Amygdala (tissue), 56 donors: ENCODE measurements around the gene KPNB1.
A peak's percentile ranks its signal among the peaks of the same experiment; 100 is the strongest.

Source experiments
- DNase-seq, 56 donors: peaks; one replicate each; lab custom pipeline; 2025; lab: John Stamatoyannopoulos, UW

Gene KPNB1

DNA sequence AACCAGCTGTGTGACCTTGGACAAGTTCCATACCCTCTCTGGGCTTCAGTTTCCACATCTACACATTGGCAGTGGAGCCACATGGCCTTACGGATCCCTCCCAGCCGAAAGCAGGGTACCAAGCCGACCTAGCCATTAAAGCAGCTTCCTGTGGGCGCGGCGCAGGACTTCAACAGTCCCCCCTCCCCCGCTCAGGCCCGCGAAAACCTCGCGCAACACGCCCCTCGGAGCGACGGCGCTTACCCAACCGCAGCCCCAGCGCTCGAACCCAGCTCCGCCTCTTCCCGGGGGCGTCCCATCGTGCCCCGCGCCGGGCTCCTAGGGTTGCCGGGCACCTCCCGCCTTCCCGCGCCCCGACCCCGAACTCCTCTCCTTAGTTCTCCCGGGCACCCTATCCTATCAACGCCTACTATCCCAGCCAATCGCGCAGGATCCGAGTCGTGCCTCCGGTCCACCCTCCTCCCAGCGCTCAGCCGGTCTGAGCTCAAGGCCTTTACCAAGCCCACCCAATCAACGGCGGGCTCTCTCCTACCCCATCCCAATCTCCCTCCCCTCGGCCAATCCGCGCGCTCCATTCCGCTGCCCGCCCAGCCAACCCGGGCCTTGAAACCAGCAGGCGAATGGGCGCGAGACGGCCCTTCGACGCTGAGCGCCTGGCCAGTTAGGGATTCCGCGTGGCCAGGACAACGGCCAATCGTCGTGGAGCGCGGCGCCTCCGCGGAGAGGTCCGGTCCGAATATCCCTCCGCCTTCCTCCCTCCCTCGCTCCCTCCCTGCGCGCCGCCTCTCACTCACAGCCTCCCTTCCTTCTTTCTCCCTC lies at the start of gene KPNB1:
TSS of gene KPNB1 (plus strand) at position 767 of the 819 bp plus-strand sequence. CDS start 326 bp downstream, outside the sequence.
- peak; percentile 86 to 100 (median 99) for DNase-seq

DNA sequence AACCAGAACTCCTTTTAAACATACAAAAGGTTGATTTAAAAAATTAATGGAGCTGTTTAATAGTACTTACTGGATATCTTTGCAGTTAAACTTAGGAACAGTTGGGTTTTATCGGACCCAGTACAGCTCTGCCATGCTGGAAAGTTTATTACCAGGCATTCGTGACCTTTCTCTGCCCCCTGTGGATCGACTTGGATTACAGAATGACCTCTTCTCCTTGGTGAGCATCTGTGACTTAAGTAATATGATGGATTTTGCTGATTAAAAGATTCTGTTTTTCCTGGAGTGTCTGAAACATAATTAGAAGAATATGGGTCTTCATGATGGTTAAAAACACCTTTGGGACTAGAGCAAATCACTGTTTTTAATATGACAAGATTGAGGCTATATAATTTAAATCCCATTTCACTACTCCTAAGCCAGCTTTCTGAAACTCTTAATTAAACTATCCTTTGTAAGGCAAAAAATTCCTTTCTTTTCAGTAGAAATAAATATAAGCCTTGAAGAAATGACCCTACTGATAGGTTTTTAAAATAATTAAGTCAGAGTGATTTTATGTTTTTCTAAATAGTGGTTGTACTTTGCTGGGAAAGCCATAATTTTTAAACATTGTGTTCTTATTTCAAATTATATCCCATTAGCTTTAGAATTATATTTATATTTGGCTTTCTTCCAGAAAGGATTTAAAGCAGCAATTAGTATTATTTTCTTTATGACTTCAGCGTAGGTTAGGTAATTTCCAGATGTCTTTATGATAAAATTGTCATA lies 45.7 kb upstream of the KPNB1 start:
- DNase-seq, result no peak

DNA sequence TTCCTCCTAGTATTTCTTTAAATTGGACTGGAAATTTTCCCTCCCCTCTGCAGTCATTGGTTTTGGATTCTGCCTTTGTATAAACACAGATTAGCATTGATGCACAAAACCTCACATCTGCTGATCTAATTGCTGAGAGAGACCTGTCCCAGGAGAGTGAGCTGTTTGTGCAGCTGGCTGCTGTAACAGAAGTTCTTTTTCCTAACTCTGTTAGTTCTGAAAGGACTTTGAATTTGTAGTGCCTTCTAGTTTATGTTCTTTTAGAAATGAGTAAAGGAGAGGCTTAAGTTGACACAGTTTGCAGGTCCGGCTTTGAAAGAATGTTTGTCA lies 45.2 kb upstream of the KPNB1 start:
- DNase-seq, result no peak

DNA sequence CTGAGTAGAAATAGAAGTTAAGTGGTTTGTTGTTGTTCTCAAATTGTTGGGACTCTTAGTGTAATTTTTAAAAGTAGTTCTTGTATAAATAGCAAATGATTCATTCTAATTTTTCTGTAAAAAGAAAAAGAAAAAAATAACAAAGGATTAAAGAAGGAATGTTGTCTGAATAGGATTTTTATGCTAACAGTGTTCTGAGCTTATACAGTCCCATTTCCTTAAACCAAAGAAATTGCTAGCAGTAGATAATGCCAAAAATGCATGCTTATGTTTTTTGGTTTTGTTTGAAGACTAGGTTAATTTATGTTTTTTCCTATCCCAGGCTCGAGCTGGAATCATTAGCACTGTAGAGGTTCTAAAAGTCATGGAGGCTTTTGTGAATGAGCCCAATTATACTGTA lies 44.7 kb upstream of the KPNB1 start:
- DNase-seq, result no peak

GRCh38 chr17:47607481-47607880 lies 42.2 kb upstream of the KPNB1 start:
- DNase-seq, result no peak

DNA sequence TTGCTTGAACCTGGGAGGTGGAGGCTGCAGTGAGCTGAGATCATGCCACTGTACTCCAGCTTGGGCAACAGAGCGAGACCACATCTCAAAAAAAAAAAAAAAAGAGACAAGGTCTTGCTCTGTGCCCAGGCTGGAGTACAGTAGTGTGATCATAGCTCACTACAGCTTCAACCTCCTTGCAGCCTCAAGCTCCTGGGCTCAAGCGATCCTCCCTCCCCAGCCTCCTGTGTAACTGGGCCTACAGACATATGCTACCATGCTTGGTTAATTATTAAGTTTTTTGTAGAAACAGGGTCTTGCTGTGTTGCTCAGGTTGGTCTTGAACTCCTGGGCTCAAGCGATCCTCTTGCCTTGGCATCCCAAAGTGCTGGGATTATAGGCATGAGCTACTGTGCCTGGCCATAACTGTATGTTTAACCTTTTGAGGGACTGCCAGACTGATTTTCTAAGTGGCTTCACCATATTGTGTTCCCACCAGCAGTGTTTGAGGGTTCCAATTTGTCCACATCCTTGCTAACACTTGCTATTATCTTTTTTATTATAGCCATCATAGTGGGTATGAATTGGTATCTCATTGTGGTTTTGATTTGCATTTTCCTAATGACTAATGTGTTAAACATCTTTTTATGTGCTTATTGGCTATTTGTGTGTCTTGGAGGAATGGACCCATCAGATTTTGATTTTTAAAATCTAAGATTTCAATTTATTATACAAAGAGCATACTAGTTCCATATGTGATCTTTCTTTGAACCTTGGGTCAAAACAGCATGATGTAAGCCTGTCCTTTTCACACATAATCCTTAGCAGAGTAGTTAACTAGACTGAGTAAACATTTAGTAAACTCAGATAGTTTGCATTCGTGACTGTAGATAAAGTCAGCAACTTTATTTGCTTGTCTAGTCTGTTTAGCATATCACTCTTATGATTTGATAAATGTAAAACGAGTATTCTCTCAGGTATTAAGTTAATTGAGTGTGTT lies 38.1 kb upstream of the KPNB1 start:
- no peak for DNase-seq

DNA sequence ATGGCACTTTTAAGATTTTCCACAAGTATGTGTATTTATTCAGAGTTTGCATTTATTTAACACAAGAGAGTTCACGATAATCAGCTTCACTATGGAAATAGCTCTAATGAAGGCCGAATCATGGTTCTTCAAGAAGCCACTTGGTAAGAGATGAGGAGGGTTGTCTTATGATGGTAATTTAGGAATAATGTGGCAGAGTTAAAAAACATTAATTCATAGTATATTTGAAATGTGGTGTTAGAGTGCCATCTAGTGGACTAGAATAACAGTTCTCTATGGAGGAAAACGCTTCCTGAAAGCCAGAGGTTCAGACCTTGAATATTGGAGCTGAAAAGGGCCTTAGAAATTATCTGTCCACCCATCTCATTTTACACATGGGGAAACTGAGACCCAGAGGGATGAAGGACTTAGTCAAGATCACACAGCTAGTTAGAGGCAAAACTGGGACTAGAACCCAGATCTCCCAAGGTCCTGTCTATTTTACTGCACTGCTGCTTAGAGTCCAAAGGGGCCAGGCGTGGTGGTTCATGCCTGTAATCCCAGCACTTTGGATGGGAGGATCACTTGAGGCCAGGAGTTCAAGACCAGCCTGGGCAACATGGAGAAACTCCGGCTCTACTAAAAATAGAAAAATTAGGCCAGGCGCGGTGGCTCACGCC lies 33.8 kb upstream of the KPNB1 start:
- DNase-seq, result peak in 1 of 56 donors; percentile 52

DNA sequence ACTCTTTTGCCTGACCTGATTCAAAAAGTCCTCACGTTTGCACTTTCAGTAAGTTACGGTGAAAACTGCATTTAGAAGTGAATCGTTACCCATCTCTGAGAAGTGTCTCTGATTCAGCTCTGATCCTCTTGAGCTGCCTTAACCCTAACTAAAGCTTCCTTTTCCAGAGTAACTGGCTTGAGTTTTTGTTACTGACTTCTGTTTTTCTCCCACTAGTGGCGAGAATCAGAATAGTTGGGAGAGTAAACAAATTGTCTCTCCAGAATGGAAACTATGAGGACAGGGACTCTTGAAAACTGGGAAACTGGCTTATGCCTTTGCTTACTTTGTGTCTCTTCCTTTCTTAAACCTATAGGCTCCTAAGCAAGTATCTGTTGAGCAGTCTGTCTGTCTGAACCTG lies 31.3 kb upstream of the KPNB1 start:
- no peak for DNase-seq

- DNase-seq, result no peak
These were observed 29.0 kb upstream of the KPNB1 start for GRCh38 chr17:47620503-47621245.

DNA sequence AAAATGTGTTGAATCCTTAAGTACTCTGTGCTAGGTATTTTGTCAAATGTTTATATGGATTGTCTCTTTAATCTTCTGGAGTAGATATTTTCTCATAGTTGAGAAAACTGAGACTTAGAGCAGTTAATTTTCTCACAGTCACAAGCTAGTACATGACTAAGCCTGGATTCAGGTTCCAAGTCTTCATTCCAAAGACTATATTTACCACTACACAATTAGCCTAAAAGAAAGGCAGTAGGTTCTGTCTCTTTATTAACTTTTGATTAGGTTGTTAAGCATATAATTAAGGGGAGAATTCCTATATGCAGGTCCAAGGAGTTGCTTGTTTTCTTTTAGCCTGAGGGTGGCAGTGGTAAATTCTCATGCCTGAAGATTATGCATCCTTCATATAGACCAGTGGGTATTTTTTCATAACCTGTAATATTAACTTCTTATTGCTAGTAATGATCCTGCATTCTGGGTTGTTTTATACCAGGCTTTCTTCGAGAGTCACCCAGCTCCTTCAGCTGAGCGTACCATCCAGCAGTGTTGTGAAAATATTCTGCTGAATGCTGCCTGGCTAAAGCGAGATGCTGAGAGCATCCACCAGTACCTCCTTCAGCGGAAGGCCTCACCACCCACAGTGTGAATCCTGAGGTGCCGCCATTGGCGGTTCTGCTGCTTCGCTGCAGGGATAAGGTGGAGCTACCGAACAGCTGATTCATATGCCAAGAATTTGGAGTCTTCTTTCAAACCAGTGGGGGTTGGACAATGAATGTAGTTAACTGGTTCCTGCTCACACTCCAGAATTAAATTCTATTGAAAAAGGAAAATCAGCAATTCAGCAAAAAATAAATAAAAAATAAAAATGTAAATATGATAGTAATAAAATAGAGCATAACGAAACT lies 28.2 kb upstream of the KPNB1 start:
- peak in 28 of 56 donors; percentile 1 to 54 (median 18) for DNase-seq

GRCh38 chr17:47622180-47622549 lies 27.6 kb upstream of the KPNB1 start:
- no peak for DNase-seq

DNA sequence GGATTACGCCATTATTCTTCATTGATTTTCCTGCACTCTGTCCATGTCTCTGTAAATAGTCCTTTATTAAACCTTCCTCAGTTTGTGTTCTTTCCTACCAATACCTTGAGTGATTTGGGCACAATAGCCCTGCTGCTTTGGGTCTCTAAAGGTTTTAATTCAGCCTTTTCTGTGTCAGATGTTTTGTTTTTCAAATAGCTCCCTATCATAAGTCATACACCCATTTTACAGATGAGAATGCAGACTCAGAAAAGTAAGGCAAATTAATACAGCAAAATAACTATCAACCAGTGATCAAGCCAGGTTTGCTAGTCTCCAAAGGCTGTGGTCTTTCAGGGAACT lies 25.0 kb upstream of the KPNB1 start:
- DNase-seq, result no peak

DNA sequence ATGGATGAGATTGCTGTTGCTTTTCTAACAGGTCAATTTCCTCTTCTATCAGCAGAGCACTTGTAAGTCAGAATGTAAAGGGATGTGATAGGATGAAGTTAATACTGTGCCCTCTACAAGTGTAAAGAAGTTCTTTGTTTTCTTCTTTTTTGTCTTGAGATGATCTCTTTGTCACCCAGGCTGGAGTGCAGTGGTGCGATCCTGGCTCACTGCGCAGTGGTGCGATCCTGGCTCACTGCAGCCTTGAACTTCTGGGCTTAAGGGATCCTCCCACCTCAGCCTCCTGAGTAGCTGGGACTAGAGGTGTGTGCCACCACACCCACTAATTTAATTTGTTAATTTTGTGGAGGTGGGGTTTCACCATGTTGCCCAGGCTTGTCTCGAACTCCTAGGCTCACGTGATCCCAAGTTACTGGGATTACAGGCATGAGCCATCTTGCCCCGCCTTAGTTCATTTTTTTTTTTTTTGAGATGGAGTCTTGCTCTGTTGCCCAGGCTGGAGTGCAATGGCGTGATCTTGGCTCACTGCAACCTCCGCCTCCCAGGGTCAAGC lies 21.6 kb upstream of the KPNB1 start:
- DNase-seq, result no peak

DNA sequence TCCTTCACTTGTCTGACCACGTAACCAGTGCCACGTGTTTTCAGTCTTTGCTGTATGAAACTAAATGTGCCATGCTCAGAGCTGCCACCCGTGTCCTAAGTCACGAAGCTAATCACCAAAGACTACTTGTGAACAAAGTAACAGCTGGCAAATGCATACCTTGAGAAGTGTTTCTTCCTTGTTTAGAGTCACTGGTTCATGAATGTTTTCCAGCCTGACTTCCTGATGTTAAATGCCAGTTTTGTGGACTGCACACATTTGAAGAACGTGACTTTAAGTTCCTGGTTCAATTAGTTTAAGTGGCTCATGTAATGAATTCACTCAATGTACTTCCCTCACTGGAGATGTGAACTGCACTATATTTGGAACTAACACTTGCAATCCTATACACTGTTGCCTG lies 19.9 kb upstream of the KPNB1 start:
- DNase-seq, result no peak

DNA sequence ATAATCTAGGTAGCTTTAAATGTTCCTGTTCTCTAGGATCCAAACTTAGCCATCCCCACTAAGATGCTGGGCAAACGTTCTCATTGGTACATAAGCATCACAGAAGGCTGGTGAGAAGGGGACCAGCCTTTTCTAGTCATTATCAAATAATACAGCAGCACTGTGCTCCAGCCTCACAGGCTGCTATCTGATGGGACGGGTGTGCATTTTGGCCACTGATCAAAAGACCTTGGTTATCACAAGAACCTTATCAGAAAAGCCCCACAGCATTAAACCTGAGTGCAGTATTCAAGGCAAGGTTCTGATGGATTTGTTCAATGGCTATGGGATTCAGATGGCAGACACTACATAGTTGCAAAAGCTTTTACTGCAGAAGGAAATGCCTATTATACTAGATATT lies 19.1 kb upstream of the KPNB1 start:
- DNase-seq, result no peak

DNA sequence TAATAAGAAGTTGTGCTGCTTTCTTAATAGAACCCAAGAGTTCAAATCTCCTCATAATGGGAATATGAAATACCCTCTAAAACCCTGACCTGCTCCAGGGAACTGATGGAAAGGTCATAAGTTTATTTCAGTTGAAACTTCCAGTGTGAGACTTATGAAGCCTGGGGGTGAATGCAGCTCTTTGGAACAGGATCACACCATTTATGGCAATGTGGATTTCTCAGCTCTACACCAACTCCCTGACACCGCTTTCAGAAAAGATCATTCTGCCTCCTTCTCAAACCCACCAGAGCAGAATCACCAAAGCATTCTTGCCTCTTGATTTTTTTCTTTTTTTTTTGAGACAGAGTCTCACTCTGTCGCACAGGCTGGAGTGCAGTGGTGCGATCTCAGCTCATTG lies 16.7 kb upstream of the KPNB1 start:
- DNase-seq, result no peak

DNA sequence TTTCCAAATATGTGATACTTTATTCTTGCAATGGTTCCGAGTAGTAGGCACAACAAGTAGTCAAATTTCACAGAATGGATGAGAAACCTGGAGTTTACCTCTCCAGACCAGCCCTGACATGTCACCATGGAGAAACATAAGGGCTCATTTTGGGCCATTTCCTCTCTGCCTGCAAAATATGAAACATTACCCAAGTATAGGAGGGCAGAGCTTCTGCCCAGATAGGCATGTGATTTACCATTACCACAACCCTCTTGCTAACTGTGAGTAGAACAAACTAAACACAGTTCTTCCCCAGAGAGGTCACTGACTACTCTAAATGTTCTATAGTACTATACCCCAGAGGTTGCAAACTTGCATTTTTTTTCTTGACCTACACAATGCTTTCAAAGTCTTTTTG lies 15.7 kb upstream of the KPNB1 start:
- no peak for DNase-seq

DNA sequence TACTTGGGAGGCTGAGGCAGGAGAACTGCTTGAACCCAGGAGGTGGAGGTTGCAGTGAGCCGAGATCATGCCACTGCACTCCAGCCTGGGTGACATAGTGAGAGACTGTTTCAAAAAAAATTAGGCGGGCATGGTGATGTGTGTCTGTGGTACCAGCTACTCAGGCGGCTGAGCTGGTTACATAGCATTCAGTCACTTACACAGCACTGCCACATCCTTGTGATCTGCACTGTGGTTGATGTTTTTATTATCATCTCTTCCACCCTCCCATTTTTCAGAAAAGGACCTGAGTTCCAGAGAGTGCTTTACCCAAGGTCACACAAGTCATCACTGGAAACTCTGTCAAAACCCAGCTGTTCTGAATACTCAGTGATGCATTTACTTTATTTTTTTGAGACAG lies 14.8 kb upstream of the KPNB1 start:
- DNase-seq, result no peak
